GM18858 (cell line): ENCODE measurements around the gene GNAS-AS1.

Experiments
- ATAC-seq: cut with Tn5 transposase; IDR thresholded peaks from one replicate; pipeline ENCODE4 v1.9.1; 2021; ENCODE audit not compliant: unreplicated experiment

GNAS-AS1 gene

GRCh38 chr20:58811334-58811733, 39.4 kb downstream of the GNAS-AS1 start:
- no peak for ATAC-seq

GRCh38 chr20:58810879-58811250, 39.8 kb downstream of the GNAS-AS1 start:
- ATAC-seq, result no peak

DNA sequence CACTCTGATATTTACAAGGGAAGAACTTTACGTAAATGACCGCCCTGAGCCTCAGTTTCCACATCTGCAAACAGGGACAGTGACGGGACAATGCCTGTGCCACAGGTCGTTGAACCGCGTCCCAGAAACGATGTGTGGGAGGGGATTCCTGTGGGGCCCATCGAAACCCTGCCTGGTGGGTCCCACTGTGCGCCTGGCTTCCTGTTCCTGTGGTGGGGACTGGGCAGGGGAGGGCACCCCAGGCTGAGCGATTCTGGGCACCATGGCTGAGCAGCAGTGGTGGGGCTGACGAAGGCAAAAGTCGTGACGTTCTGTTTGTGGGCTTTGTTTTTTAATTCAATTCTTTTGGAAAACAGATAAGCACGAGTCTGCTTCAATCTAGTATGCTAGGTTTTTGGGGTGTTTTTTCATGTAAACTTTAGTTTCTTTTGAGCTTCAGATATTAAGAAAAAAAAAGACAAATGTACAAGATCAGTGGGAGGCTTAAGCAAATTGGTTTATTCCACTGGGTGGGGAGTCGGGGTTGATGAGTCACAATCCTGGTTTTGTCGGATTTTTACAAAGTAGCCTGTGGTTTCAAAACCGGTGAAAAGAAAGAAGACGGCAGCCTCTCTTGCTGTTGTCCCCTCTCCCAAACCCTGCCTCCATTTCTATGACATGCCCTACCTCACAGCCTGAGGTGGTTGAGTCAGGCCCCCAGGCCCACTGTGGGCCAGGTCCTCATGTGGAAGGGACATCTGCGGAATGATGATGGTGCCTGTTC, 40.4 kb downstream of the GNAS-AS1 start:
- ATAC-seq, result no peak

DNA sequence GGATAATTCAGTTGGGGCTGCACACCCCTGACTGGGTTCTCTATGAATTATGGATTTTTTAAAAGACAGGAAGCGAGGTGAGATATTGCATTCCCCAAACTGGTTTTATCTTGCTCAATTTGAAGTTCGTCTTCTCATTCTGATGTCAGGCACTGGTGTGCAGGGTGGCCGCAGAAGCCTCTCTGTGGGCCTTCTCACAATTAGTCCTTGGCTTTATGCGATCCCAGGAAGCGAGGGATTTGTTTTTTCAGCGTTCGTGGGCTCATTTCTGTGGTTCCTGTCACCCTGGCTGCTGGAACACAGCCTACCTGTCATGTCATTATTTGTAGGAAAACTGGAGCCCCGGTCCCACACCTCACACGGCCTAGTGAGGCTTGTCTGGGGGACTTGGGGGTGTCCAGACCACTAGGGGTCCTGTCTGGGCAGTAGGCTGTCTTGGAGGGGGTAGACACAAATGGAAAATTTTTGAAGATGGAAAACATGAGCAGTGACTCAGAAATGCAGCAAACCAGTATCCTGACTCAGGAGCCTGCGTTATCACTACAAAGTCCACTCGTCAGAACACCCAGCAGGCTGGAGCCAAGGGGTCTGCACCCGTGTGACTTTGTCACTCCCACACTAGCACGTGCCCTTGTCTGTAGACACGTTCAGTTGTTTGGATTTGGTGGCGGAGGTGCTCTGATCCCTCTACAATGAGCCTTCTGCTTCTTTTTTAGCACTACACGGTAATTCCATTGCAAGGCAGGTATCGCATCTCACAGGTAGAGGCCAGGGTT, 42.2 kb downstream of the GNAS-AS1 start:
- ATAC-seq, result no peak

- ATAC-seq, result no peak
Observed at GRCh38 chr20:58807801-58808200, 42.9 kb downstream of the GNAS-AS1 start.

- ATAC-seq, result no peak
Observed at GRCh38 chr20:58803533-58803932, 47.2 kb downstream of the GNAS-AS1 start.

GRCh38 chr20:58802061-58802460, 48.6 kb downstream of the GNAS-AS1 start:
- no peak for ATAC-seq

DNA sequence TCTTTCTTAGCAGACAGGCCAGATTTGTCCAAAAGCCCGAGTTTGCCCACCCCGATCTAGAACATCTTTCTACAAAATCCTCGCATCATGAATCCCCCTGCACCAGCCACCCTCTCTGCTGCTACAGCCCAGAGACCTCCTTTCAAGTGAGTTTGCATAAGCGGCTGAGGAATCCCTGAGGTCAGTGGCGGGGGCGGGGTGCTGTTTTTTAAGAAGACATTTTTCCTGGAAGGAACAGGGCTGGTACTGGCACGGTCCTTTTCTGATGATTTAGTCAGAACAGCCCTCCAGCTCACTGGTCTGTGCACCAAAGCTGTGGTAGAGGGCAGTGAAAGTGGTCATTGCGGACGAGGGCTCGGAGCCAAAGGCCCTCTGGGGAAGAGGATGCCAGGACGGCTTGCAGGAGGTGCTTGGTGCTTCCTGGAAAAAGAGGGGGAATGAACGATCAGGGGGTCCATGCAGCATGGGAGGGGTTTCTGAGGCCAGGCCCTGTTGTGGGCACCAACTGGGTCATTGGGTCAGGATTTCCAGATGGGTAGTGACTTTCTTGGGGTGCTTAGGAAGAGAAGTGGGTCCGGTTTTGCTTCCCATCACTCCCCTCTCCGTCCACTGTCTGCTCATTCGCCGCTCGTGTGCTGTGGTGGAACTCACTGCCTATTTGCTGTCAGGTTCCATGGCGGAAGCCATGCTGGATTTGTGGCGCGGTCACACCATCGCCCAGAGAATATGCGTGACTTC, 50.4 kb downstream of the GNAS-AS1 start:
- ATAC-seq, result no peak

DNA sequence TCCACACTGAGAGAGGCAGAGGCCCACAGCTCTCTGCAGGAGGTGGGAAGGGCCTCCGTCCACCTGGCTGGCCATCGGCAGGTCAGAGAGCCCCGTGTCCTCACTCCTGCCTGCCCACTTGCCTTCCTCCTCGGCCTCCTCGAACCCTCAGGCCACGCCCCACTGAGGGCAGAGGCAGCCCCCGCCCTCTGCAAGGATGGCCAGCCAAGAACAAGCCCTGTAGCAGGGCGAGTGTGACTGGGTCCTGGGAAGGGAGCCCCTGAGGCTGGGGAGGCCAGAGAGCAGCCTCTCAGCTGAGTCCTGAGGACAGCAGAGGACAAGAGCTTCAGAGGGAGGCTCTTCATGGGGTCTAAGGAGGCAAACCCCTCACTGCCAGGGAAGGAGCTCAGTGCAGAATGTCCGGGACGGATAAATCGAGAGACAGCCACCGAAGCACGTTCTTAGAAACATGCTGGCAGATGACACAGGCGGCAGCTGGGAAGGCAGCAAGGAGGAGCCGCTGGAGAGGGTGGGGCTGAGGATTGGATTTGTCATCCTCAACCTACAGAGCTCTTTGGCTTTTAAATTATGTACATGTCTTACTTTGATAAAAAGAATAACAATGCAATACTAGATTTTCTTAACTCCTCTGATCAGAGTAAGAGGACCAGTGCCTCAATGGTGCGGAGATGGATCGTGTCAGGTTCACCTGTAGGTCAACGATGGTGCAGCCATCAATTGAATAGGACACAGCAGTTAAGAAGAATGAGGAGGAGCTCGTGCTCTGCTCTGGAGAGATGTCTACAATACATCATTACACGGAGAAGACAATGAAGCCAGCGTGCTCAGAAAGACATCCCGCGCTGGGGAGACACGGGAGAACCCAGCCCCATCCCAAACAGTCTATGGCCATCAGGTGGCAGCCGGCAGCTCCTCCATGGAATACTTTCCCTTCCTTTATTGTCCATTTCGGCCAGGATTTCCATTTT, 53.0 kb downstream of the GNAS-AS1 start:
- no peak for ATAC-seq

DNA sequence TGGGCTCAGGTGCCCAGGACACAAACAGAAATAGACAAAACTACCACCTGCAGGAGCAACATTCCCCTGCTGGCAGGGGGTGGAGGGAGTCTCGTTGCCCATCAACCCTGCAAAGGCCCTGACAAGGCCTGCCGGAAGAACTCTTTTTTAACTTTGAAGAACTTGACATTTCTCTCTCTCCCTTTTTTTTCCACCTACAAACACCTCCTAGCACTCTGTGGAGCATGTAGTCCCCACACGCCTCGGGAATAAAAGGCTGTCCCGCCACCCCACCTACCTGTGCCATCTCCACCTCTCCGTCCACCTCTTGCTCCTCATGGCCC, 54.8 kb downstream of the GNAS-AS1 start:
- ATAC-seq, result no peak

DNA sequence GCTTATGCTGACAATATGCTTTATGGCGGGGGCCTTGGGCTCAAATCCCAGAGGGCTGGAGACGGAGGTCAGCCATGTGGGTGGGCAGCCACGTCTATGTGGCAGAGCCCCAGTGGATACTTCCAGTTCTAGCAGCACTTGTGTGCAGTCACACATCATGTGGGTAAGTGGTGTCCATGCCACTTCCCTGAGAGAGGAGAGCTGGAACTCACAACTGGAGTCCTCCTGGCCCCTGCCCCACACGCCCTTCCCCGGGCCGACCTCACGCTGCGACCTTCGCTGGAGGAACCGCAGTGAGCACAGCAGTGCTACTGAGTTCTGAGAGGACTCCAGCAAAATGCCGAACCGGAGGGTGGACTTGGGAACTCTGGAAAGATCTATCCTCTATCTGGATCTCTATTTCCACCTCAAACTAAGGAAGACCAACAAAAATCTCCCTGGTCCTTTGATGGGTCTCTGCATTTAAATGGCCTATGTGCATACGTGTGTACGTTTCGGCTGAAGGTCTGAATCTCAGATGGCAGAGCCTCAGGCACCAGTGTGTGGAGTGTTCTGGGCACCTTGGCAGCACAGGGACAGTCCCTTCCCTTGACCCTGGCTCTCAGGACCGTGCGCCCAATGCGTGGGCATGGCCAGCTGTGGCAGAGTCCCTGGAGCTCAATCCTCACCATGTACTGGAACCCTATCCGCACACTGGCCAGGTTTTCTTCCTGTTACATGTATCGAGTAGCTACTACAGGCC, 55.4 kb downstream of the GNAS-AS1 start:
- ATAC-seq, result no peak

DNA sequence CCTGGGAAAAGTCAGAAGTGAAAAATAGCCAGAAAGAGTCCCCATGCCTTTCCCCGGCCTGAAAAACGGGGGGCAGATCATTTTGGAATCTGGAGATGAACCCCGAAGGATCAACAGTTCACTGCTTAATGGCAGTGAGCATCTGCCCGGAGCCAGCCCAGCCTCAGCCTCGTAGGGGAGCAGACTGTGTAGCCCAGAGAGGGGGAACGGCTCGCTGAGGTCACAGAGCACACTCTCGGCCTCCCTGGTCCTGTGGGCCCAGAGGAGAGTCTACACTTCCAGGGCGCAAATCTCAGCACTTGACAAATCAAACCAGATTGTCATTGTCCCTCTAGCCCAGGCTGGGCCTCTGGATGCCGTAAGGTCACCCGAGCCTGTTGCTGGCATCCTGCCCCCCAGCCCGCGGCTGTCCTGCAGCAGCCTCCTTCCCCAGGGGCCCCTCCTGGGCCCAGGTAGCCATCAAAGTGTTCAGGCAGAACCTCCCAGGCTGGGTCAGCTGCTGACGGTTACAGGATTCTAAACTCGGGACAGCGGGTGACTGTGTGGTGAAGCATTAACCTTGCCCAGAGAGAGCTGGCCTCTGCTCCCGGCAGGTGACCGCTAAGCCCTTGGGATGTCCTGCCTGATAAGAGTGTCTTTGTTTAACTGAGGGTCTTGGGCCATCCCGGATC, 56.1 kb downstream of the GNAS-AS1 start:
- no peak for ATAC-seq

DNA sequence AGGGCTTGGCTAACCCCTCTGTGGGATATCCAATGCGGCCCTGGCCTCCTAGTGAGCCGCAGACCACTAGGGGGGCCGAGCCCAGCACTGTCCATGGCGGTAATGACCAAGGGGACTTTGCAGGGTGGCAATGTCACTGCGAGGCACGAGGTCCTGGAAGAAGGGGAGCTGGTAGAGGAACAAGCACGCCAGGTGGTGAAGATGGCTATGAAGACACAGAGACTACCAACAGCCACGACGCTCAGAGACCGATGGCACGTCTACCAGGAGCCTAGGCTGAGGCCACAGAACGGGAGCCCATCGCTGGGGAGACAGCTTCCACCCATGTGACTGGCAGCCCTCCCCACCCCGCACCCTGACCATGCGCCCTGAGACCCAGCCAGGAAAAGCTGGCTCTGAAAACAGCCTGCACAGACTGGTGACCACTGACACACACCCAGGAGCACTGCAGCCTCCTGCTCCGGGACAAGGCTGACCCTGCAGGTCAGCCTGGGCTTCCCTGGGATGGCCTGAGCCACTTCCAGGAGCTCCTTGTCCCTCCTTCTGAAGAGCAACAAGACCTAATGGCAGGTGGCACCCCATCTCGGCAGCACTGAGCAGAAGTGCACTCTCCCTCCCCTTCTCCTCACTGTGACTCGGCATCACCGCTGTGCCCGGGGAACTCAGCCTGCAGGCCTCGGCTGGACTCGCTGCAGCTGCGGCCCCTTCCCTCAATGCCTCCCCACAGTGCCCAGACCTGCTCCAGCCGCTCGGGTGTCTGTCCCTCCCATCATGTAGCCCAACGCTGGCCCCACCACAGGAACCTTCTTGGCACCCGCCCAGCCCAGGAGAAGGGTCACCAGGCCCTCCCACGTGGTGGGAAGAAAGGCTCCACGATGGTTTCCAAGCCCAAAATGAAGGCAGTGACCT, 56.9 kb downstream of the GNAS-AS1 start:
- no peak for ATAC-seq

- ATAC-seq, result no peak
Observed at GRCh38 chr20:58792426-58792825, 58.3 kb downstream of the GNAS-AS1 start.

- no peak for ATAC-seq
Observed at GRCh38 chr20:58791286-58791685, 59.4 kb downstream of the GNAS-AS1 start.

DNA sequence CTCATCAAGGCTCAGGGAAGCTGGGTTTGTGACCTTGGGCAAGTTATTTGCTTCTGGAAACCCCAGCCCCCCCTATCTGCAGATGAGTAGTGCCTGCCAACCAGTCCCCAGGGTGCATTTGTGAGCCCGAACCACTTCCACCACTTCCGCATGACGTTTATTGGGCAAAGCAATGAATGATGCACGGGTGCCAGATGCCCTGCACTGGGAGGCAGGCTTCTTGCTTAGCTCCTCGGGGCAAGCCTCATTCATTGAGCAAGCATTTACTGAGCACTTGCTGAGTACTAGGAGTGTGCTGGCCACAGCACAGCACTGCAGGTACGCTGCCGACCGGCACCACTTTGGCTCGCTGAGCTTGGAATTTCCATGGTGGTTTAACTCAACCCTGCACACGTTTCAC, 60.2 kb downstream of the GNAS-AS1 start:
- ATAC-seq, result no peak

- ATAC-seq, result no peak
Observed at GRCh38 chr20:58788896-58789544, 61.7 kb downstream of the GNAS-AS1 start.
